GM18951 (cell line): ENCODE results near the gene CLP1.
"Not testable (repeated sequence)": the region's sequence is repeated elsewhere in the genome, so short reads cannot be mapped to it uniquely, and the experiment has no call there.

Experiments used
- POLR2A ChIP-seq: IDR thresholded peaks from 4 replicates; pipeline ENCODE4 v1.6.1; 2011; ENCODE audit warnings: mild to moderate bottlenecking; ENCODE audit not compliant: insufficient read length, insufficient read depth; ENCODE audit errors: extremely low read depth
- in situ Hi-C: fragments of 300-500 bp; cut with MboI; formaldehyde crosslinking; loops from one replicate; pipeline ENCODE4 v1.12.0; 2022; ENCODE audit warnings: low sequenced_read_pairs, mixed read lengths, inconsistent platforms; ENCODE audit not compliant: unreplicated experiment

Gene CLP1

DNA sequence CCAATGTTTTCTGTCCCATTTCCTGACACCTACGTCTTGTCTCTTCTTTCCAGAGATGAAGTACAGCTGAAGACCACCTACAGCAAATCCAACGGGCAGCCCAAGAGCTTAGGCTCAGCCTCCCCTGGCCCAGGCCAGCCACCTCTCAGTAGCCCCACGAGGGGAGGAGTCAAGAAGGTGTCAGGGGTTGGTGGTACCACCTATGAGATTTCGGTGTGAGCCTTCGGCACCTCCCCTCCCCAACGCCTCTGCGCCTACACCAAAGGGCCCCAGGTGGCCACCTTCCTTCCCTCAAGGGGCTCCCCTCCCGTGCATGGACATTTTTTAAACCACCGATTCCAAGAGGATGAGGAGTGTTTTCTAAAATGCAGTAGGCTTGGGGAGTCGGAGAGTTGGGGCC, 42.3 kb downstream of the CLP1 start:
- in situ Hi-C loops = no loop called here
- TF ChIP-seq POLR2A = no peak

DNA sequence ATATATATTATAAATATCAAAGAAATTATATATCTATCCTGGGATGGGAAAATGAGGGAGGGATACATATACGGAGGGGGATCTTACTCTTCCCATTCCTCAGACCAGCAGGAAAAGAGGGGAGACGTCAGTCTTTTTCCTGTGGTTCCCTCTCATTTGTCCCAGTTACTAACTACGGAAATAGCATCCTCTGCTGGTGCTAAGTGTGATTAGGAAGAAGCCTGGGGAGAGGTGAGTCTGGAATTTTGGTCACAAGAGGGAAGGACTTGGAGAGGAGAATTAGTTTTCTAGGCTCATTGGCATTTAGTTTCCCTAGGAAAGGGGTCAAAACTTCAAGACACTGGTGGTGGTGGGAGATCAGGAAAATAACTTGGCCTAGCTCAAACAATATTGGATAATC, 42.9 kb downstream of the CLP1 start:
- in situ Hi-C loops = no loop called here
- no peak for TF ChIP-seq POLR2A

DNA sequence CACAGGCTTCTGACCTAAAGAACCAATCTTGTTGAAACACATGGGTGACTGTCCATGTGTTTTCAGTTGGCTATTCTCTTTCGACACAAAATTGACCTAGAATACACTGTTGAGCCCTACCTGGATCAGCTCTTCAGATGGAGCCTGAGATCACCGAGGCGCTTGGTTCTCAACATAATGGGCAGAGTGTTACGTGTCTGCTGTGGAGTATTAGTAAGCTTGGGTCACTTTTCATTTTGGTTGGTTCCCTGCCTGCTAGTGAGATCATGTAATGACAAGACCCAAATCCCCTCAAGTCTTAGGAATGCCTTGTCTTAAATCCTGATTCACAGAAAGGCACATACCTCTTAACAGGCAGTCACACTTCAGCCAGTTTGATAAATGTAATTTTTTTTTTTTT, 45.8 kb downstream of the CLP1 start:
- in situ Hi-C loops = no loop called here

DNA sequence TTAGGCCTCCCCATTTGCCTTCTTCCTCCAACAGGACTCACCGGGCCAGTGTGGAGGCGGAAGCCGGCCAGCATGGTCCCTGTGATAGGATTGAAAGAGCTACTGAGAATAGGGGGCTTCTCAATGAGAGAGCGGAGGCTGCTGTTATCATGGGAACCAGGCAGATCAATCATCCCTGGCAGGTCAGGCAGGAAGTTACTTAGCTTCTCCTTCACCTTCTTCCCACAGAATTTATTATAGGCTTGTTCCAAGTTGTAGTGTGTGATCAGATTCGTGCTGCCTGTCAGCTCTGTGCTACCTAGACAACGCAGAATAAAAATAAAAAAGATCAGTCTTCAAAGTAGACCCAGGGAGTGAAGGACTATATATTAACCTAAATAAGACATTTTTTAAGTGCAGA, 47.4 kb downstream of the CLP1 start:
- TF ChIP-seq POLR2A = no peak
- in situ Hi-C loops = no loop called here

More for the DNA sequence above, 45.8 kb downstream of the CLP1 start:
- TF ChIP-seq POLR2A = no peak

DNA sequence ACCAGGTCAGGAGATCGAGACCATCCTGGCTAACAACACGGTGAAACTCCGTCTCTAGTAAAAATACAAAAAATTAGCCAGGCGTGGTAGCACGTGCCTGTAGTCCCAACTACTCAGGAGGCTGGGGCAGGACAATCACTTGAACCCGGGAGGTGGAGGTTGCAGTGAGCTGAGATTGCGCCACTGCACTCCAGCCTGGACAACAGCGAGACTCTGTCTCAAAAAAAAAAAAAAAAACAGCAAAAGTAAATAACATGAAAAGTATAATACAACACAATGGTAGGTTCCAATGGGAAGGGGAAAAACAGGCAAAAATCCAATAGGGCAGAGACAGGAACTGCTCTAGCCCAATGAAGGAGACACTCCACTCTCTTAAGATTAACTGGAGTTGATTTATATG, 47.9 kb downstream of the CLP1 start:
- in situ Hi-C loops = not testable (repeated sequence)

DNA sequence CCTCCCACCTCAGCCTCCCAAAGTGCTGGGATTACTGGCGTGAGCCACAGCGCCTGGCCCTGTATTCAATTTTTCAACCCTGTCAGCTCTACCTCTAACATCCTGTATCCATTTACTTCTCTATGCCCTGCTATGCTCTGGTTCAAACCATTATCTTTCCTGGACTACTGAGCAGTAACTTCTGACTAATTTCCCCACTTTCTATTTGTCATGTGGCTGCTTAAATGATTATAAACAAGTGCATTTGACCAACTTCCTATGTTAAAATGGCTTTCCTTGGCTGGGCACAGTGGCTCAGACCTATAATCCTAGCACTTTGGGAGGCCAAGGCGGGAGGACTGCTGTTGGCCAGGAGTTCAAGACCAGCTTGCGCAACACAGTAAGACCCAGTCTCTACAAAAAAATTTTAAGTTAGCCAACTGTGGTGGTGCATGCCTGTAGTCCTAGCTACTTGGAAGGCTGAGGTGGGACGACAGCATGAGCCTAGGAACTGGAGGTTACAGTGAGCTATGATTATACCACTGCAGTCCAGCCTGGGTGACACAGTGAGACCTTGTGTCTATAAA, 52.3 kb downstream of the CLP1 start:
- in situ Hi-C loops = no loop called here
- no peak for TF ChIP-seq POLR2A
